Esophagus muscularis mucosa (tissue), 3 donors: ENCODE data around the gene TNFSF12.

Experiments used
- EP300 ChIP-seq: sonication (generic); formaldehyde crosslinking; IDR thresholded peaks from one replicate; pipeline ENCODE4 v1.6.1; 2017; ENCODE audit warnings: antibody characterized with exemption
- TF ChIP-seq, protein P1 (sequence below), 3 experiments: fragments of 200-600 bp in 2 of 3; fragments of 450-650 bp in 1 of 3; sonication (generic) in 2 of 3; IDR thresholded peaks; one replicate each; pipeline ENCODE4 v1.5.1; 2017 to 2019; ENCODE audit warnings: antibody characterized with exemption in 3 of 3, mild to moderate bottlenecking in 2 of 3, moderate library complexity in 1 of 3

DNA sequence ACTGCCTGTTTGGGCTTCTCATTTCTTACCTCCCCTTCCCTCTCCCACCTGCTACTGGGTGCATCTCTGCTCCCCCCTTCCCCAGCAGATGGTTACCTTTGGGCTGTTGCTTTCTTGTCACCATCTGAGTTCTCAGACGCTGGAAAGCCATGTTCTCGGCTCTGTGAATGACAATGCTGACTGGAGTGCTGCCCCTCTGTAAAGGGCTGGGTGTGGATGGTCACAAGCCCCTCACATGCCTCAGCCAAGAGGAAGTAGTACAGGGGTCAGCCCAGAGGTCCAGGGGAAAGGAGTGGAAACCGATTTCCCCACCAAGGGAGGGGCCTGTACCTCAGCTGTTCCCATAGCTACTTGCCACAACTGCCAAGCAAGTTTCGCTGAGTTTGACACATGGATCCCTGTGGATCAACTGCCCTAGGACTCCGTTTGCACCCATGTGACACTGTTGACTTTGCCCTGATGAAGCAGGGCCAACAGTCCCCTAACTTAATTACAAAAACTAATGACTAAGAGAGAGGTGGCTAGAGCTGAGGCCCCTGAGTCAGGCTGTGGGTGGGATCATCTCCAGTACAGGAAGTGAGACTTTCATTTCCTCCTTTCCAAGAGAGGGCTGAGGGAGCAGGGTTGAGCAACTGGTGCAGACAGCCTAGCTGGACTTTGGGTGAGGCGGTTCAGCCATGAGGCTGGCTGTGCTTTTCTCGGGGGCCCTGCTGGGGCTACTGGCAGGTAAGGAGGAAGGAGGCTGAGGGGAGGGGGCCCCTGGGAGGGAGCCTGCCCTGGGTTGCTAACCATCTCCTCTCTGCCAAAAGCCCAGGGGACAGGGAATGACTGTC is 30.4 kb downstream of the TNFSF12 start, which contains the start of gene CD68:
- no peak for TF ChIP-seq EP300
- TF ChIP-seq, protein P1, sequence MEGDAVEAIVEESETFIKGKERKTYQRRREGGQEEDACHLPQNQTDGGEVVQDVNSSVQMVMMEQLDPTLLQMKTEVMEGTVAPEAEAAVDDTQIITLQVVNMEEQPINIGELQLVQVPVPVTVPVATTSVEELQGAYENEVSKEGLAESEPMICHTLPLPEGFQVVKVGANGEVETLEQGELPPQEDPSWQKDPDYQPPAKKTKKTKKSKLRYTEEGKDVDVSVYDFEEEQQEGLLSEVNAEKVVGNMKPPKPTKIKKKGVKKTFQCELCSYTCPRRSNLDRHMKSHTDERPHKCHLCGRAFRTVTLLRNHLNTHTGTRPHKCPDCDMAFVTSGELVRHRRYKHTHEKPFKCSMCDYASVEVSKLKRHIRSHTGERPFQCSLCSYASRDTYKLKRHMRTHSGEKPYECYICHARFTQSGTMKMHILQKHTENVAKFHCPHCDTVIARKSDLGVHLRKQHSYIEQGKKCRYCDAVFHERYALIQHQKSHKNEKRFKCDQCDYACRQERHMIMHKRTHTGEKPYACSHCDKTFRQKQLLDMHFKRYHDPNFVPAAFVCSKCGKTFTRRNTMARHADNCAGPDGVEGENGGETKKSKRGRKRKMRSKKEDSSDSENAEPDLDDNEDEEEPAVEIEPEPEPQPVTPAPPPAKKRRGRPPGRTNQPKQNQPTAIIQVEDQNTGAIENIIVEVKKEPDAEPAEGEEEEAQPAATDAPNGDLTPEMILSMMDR (IDR thresholded peaks at IDR 0.05): no peak
